Stimulated activated CD4-positive, alpha-beta T cell treated with anti-CD3 and anti-CD28 coated beads, Interleukin-4, amount 100 ng/mL, for 4 hours (primary cell): ENCODE measurements around the gene DMD.
"Not testable (repeated sequence)": the region's sequence is repeated elsewhere in the genome, so short reads cannot be mapped to it uniquely, and the experiment has no call there.

Source experiments
- DNase-seq, 2 experiments: peaks; one replicate each; pipeline ENCODE4 v3.0.0-alpha.2; 2020

The DMD gene

DNA sequence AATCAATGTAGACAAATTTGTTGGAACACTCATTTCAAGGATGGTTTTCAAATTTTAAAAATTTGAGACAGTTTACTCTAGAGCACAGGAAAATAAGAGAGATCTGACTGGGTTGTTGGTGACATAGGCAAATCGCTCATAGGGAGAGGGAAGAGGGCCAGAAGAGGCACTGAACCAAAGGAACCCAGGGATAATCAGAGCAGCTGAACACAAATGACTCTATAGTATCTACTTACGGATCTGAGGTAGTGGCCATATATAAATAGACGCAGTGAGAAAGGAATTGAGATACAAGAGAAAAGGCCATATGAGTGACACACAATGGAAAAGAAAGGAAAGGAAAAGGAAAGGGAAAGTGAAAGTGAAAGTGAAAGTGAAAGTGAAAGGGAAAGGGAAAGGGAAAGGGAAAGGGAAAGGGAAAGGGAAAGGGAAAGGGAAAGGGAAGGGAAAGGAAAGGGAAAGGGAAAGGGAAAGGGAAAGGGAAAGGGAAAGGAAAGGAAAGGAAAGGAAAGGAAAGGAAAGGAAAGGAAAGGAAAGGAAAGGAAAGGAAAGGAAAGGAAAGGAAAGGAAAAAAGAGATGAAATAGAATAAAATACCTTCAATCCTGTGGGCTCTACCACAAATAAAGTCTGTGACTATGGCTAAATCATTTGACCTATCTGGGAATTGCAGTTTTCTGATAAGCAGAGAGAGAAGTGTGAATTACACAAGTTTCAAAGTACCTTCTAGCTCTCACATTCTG, 759.2 kb downstream of the DMD start:
- no peak for DNase-seq

DNA sequence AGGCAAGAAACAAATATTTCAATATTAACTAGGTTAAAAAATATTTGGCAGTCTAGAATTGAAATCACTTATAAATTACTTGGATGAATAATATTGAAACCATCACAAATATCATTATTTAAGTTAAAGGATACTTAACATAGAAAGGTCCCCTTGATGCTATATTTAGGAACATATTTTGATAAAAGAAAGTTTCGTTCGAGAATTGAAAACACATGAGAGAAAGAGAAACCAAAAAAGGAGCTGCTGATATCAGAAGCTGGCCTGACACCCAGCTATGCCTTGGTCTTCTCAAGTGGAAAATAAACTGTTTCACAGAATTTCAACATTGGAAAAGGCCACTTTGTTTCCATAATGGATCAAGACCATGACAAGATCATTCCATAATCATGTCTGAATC, 762.4 kb downstream of the DMD start:
- no peak for DNase-seq

DNA sequence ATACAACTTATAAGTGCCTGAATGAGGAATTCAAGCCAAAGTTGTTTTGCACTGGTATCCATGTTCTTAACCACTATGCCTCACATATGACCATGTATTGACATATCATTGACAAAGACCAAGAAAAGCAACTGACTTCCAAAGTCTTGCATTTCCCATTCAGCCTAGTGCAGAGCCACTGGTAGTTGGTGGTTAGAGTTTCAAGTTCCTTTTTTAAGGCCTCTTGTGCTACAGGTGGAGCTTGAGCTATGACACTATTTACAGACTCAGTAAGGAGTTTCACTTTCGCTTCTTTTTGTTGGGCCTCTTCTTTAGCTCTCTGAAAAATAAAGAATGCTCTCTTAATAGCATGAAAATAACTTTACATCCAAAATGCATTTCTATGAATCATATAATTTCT, 763.0 kb downstream of the DMD start:
- DNase-seq: no peak

DNA sequence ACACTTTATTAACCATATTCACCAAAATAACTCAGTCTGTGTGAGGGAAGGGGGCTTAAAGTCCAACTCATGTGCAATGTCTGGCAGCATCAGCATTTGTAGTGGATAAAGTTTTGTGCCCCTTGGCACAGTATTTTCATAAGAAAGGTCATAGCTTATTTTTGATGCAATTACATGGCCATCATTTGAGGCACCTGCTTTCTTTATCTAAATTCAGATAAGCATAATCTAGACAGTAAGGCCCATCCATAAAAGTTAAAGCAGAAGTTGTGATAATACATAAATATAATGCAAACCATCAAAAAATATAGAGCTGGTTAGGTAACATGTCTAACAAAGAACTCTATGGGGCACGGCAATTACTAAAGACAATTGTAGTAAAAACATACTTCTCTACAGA, 763.7 kb downstream of the DMD start:
- DNase-seq: no peak

DNA sequence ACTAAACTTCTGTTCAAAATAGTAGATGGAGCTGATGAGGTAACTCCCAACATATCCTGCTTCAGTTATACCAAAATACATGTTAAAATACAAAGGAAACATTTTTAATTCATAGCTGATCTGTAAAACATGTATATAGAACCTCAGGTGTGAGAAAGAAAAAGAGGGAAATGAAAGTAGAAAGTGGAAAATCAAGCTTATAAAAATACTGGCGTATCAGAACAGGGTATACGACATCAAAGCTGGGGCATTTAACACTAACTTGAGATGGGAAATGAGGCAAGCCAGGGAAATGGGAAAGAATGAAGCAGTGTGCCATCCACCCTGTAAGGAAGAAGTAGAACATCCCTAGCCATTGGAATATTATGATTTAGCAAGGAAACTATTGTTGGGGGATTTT, 767.5 kb downstream of the DMD start:
- DNase-seq: no peak

DNA sequence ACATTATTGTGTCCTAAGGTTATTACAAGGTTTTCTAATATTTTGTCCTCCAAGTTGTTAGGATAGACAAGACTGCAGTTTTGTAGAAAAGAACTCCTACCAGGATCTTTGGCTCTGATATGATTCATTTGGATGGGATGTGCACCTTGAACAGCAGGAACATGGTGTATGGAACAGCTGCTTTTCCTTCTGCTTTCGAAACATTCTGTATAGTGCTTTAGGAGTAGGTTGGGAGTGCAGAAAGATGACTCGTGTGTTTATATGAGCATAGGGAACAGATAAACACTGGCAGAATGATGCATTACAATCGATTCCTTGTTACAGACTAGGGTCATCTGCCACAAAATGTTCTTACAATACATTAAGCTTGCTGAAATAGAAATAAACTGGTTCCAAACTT, 790.1 kb downstream of the DMD start:
- no peak for DNase-seq

DNA sequence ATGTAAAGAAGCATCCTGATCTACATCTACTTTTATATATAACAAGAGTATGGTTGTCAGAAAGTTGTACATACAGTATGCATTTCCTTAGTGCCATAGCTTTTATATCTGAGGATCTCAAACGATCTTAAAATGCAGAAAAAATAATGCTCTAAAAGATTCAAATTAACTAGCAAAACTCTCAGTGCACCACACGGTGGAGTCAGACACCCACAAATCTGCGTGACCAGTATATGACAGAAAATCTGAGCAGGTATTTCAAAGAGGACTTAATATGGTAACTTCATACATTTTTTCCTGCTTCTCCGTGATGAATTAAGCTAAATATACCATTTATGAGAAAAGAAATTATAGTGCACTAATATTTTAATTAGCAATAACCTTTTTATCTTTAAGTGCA, 803.0 kb downstream of the DMD start:
- DNase-seq: peak in 1 of 2 experiments; percentile 1

DNA sequence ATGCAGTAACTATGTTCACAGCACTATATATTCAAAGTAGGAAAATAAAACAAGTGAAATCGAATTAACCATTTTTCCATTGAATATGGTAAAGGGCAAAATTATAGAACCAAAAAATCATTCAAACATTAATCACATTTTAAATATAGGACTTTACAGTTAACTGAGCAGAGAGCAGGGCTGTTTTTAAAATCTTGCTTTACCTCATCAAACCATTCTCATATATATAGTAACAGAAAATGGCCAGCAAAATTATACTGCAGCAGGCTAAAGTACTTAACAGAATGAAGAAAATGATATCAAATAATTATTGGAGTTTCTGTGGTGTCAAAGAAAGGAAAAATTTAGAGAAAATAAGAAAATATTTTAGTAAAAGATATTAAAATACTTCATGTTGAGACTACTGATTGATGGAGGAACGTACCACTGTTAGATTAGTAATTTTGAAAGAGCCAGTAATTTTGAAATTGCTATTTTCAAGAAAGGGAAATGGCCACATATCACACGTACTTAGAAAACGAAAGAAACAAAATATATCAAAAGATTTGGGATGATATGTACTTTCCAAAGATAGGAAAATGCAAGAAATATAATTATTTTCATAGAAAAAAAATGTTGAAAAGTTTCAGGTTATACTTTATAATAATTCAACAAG, 813.7 kb downstream of the DMD start:
- DNase-seq: no peak

DNA sequence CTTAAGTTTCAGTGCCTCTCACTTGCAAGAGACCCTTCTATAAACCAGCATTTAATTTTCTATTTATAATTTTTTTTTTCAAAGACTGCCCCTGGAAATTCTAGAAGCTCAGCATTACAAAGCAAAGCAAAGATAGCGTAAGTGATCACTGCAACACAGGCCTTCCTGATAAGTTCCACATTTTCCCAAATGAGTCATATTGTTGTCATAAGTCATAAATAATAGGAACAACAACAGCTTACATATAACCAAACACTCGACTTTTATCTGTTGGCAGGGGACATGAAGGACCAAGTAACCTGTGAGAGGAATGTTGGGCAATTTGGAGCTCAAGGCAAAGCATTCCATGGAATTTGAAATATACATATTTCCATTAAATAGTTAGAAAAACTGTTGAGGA, 815.5 kb downstream of the DMD start:
- no peak for DNase-seq

DNA sequence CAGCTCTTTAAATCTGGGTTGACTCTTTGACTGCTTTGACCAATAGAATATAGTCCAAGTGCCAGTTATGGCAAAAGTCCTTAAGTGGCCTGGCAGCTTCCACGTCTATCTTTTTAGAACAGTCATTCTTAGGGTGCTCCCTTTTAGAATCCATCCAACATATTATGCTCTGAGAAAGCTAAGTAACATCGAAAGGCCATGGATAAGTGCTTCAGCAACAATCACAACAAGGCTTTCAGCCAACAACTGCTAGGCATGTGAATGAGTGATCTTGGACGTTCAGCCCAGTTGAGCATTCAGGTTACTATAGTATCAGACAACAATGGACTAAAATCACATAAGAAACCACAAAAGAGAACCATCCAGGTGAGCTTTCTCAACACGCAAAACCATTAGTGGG, 818.7 kb downstream of the DMD start:
- no peak for DNase-seq

DNA sequence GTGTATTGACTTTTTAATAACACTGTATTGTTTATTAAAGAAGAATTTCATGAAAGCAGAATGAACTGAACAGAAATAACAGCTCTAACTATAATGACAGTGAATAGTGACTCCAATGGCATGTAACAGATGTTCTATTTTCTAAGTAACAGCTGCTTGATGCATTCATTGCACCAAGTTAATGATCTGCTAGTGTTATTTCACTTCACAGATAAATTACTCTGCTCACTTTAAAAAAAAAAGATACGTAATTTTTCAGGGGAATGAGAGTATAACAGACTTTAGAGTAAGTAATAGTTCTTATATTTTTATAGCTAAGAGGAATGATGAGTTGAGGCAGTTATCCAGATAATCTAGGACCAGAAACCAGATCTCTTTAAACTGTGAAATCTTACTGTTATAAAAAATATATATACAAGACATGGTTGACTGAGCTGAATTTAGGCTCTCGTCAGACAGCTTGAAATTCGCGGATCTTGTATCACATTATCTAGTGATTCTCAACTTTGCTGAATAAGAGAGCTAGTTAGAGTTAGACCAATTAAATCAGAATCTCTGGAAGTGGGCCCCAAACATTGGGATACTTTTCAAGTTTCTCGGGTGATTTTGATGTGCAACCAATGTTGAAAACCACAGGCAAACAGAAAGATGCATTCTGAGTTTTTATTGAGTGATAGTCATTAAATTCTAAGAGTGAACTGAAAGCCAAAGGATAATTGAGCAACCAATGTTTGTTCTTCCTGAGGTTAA, 840.7 kb downstream of the DMD start:
- DNase-seq: no peak

DNA sequence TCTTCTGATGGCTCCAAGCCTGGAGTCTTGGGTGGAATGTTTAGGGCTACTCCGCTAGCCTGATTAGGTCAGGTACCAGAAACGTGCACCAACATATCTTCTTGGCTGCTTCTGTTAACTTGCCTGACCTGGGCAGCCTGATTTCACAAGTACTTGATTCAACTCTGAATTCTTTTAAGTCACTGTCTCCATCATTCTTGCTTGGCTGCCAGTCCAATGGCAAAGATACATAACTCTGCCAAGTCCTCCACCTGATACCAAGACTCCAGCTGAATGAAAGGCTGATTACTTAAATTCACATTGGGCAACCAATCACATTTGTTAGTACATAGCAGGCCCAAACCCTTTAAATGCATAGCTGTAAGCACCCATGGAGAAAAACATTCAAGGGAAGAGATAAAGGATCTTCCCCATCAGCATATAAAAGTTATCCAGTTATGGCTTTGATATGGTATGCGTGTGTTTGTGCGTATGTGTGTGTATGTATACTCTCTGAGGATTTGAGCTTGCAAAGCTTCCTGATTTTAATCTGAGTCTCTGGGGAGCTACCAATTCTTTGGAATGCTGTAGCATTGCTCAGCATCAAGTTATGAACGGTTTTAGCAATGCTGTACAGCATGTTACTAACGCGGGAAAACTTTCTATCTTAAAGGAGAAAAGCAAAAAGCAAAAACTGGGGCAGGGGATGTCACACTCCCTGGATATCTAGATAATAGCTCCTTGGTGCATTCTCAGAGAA, 917.2 kb downstream of the DMD start:
- DNase-seq: no peak

DNA sequence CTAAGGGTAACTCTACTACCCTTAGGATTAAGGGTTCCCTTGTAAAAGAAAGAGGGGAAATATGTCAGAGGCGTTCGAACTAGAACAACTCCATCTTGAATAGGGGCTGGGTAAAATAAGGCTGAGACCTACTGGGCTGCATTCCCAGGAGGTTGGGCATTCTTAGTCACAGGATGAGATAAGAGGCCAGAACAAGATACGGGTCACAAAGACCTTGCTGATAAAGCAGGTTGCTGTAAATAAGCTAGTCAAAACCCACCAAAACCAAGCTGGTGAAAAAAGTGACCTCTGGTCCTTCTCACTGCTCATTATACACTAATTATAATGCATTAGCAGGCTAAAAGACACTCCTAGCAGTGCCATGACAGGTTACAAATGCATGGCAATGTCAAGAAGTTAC, 922.0 kb downstream of the DMD start:
- no peak for DNase-seq

DNA sequence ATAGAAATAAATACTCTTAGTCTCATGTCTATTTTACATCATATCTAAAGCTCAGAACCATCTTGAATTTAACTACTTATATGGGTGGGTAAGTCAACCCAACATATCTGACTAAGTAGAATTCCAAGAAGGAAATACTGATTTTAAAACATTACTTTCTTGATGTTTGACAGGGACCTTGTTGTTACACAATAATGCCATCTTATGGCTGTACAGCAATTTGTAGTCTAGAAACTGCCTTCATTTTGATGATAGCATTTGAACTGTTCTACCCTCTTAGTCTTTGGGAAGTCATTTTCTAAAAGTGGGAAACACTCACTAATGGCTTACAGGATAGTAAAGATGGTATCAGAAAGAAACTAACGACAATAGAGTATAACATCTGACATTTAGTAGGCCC, 929.5 kb downstream of the DMD start:
- no peak for DNase-seq

DNA sequence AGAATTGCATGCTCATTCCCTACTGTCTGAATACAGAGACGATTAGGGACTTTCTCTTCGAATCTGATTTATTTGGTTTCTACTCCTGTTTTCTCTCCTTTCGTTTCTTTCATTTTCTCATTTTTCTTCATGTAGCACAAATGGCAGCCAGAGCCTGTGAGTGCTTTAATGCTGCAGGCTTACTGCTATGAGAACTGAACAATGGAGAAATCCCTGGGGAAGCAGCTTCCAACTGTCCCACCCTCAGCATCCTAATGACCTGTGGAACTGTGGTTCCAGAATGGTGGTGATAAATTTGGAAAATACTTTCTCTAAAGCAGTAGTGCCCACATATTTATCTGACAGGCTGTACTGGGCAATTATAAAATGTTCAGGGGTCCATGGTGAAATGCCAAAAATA, 930.4 kb downstream of the DMD start:
- DNase-seq: no peak

DNA sequence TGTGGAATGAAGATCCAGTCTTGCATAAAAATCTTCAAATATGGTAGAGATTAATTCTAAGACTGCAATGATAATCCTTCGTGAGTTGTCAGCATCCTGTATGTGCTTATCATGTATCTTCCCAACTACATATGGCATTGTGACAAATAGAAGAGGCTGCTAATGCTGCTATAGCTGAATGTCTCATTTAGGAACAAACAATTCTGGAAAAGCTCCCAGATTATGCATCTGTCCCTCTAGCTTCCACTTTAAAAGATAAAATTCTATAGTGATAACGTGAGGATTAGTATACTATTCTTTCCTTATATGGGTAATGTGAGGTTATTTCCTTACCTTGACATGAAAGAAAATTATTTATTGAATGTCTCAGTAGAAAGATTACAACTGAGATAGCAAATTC, 930.9 kb downstream of the DMD start:
- no peak for DNase-seq

DNA sequence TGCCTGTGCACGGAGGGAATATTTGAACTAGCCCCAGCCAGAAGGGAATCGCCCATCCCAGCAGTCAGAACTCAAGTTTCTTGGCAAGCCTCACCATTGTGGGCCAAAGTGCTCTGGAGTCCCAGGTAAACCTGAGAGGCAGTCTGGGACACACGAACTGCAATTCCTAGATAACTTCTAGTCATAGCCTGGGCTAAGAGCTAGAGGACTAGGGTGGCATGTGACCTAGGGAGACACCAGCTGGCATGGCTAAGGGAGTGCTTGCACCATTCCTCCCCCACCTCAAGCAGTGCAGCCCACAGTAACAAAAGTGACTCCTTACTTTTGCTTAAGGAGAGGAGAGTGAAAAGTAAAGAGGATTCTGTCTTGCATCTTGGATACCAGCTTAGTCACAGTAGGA, 935.2 kb downstream of the DMD start:
- DNase-seq: no peak

DNA sequence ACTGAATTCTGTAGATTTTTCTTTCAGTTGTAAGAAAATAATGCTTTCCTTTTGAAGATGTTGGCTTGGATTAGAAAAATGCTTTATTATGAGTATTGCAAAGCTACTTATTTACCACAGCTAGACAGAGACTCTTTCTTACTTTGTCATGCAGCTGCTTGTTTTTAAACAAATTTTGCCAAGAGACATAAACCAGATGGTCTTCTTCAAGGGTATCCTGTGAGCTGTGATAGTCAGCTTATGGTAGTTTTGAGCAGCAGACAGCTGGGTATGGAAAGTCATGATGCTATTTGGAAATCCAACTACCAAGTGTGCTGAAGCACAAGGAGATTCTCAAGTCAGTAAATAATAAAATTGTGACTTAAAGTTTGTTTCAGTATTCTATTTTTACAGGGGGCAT, 941.5 kb downstream of the DMD start:
- no peak for DNase-seq

DNA sequence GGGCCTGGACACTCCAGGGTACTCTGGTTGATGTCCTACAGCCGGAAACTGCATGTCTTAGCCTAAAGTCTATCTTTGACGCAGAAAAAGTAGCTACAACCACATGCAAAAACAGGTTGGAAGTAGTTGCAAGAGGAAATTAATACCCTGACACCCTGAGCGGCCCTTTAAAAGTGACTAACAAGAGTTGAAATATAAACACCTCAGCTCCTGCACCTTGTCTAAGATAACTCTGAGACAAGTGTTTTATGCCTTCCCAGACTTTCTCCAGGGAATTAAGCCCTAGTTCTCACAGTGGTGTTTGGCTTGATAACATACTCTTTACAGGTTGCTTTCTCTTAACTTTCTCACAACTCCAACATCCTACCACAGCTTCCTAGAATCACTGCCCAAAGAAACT, 943.1 kb downstream of the DMD start:
- no peak for DNase-seq

DNA sequence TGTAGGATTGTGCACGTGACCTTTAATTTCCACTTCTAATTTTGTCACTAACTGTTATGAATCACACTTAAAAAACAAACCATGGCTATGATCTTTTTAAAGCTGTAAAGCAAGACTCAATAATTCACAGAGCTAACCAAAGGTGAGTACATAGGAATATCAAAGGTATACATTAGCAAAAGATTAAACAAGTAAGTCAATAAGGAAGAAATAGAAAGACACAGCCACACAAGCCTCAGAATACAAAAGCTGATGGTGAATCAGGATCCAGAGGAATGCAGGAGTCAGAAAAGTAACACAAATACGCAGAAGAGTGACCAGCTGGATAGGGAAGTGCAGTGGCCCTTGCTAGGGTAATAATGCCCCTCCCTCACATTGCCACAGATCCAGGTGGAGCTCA, 943.6 kb downstream of the DMD start:
- no peak for DNase-seq

DNA sequence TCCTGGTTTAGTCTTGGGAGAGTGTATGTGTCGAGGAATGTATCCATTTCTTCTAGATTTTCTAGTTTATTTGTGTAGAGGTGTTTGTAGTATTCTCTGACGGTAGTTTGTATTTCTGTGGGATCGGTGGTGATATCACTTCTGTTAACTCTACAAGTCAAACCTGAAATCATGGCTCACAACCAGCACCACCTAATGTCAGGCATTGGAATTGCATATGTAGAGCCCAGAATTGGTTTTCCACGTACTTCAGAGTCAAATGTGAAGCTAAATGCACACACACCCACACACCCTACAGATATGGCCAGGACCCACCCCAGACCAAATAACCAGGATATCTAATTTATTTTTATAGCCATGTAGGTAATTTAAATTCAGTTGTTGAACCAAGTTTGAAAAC, 964.7 kb downstream of the DMD start:
- not testable (repeated sequence) for DNase-seq

DNA sequence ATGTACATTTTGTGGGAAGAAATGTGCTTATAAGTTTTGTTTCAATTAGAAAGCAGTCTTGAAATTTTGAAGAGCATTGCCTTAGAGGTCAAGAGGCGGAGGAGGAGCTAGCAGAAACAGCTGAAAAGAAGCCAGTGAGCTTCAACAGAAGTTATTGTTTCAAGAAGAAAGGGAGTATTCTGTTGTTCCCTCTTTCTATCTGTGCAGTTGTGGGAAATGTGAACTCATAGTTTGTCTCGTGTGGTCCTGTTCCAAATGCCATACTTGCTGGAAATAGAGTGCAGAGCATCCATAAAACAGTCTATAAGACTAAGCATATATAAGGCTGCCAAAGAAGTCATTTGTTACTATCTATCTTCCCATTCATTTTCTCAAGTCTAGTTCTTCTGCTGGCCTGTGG, 1015.7 kb downstream of the DMD start:
- DNase-seq: no peak

DNA sequence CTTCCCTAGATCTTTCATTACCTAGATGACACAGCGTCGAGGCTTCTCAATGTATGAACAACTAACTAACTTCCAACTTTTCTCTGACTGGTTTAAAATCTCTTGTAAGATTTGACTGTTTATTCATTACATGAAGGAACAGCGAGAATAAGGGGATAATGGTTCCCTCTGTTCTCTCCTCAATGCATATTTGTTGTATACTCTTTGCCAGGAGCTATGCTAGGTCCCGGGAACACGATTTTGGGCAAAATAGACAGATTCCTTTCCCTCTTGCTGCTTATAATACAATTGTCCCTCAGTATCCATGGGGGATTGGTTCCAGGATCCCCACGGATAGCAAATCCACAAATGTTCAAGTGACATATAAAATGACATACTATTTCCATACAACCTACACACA, 1020.0 kb downstream of the DMD start:
- no peak for DNase-seq

DNA sequence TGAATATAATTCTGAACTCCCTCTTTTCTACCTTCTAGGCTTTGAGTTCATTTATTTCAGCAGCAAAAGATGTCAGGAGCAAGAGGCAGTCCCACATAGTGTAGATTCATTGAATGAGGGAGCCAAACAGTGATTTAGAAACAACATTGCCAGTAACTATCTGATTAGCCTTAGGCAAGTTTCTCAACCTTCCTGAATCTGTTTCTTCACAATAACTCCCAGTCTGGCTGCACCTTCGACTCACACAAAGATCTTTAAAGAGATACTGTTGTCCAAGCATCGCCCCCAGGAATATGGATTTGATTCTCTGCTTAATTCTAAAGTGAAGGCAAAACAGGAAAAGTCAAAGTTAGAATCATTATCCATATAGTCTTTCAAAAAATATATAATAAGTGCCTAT, 1026.2 kb downstream of the DMD start:
- DNase-seq: no peak
